Stimulated activated CD4-positive, alpha-beta T cell treated with anti-CD3 and anti-CD28 coated beads, Interleukin-2, amount 100 ng/mL, for 4 hours (primary cell): ENCODE data around the gene CNNM2.
"Not testable (repeated sequence)": the region's sequence is repeated elsewhere in the genome, so short reads cannot be mapped to it uniquely, and the experiment has no call there.

Experiments
- DNase-seq: peaks from one replicate; pipeline ENCODE4 v3.0.0-alpha.2; 2020; ENCODE audit warnings: low read depth

CNNM2 gene

GRCh38 chr10:102926842-102927241 is 8.7 kb downstream of the CNNM2 start:
- no peak for DNase-seq

- DNase-seq = no peak
Observed at GRCh38 chr10:102927311-102928010, 9.4 kb downstream of the CNNM2 start.

DNA sequence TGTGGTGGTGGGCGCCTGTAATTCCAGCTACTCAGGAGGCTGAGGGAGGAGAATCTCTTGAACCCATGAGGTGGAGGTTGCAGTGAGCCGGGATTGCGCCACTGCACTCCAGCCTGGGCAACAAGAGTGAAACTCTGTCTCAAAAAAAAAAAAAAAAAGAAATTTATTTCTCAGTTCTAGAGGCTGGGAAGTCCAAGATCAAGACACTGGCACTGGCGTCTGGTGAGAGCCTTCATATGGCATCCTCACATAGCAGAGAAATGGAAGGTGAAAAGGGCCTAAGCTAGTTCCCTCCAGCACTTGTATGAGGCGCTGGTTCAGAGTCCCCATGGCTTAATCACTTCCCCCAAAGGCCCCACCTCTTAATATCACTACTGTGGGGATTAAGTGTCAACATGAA is 10.3 kb downstream of the CNNM2 start:
- DNase-seq = not testable (repeated sequence)

DNA sequence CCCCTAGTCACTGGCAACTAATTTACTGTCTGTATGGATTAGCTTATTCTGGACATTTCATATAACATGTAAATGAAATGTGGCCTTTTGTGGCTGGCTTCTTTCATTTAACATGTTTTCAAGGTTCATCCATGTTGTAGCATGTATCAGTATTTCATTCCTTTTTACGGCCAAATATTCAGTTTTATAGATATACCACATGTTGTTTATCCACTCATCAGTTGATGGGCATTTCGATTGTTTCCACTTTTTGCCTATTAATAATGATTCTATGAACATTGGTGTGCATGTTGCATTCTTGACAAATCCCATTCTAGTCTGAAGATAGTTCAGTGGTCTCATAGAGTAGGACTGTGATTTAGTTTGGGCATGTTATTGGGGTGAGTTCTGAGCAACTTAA is 12.6 kb downstream of the CNNM2 start:
- no peak for DNase-seq

- DNase-seq = no peak
Observed at GRCh38 chr10:102931643-102932042, 13.5 kb downstream of the CNNM2 start.

DNA sequence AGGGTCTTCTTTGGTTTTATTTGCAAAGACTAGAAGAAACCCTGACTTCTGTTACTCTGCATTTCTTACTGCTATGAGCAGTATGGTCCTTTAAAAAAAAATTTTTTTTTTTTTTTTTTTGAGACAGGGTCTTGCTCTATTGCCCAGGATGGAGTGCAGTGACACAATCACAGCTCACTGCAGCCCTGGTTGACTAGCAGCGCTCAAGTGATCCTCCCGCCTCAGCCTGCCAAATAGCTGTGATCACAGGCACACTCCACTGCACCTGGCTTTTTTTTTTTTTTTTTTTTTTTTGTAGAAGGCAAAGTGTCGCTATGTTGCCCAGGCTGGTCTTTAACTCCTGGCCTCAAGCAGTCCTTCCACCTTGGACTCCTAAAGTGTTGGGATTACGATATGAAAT is 17.4 kb downstream of the CNNM2 start:
- DNase-seq = no peak

- DNase-seq = no peak
Observed at GRCh38 chr10:102935939-102936605, 18.0 kb downstream of the CNNM2 start.

GRCh38 chr10:102941401-102941800 is 23.3 kb downstream of the CNNM2 start:
- DNase-seq = no peak

GRCh38 chr10:102945449-102945848 is 27.4 kb downstream of the CNNM2 start:
- no peak for DNase-seq

- DNase-seq = no peak
Observed at GRCh38 chr10:102945962-102946361, 27.9 kb downstream of the CNNM2 start.

DNA sequence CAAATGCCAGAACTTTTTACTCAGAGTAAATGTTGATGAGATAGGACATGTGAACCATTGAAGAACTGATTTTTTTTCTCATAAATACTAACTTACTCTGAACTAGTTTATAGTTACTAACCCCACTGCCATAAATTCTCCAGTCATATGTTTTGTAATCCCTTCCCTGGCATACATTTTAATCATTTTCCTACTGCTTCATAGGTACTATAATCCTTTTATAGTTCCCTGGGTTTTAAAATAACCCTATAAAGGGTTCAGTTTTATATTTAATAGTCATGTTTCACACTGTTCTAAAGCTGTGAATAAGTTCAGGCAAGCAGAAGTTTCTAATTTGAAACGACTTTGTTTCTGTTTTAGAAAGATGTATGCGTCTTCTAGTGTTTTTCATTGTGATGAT is 28.9 kb downstream of the CNNM2 start:
- no peak for DNase-seq

GRCh38 chr10:102948176-102948575 is 30.1 kb downstream of the CNNM2 start:
- no peak for DNase-seq

DNA sequence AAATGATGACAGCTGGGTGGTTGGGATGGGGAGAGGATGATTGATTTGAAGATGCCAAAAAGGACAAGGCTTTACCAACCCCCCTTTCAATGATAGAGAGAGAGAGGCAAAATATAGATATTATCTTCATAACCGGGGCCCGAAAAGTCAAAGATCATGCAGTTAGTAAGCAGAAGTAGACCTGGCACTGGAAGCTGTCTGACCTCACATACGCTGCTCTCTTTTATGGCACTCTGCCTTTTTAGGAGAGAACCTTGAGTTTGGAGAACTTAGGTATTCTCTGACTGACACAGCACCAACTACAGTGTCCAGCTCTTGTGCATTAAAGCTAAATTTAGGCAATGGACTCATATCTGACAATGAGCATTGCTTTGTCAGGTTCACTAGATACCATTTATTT is 30.7 kb downstream of the CNNM2 start:
- DNase-seq = no peak

DNA sequence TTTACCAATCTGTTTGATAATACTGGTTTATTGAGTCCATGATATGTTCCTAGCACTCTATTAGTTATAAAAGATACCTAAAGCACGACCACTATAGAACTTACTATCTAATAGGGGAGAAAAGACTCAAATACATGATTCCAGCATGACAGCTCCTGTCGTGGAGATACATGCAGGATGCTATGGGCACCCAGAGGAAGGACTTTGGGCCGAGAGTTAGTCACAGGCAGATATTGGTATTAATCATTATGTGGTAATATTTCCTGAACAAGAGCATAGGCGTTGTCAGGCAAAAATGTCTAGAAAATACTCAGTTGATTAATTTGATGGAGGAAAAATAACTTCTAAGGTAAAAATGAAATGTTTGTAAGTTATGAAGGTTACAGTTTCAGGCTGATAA is 31.8 kb downstream of the CNNM2 start:
- DNase-seq = no peak

- DNase-seq = no peak
Observed at GRCh38 chr10:102951316-102951715, 33.2 kb downstream of the CNNM2 start.

DNA sequence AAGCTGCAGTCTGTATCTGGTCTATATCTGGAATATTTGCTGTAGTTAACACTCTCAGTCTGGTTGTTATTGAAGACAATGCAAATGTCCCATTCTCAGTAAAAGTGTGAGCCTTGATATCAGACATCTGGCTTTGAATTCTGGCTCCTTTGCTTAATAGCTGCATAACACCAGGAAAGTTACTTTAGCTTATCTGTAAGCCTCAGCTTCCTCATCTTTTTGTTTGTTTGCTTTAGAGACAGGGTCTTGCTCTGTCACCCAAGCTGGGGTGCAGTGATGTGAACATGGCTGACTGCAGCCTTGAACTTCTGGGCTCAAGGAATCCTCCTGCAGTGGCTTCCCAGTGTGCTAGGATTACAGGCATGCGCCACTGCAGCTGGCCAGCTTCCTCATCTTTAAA is 41.3 kb downstream of the CNNM2 start:
- DNase-seq = no peak

GRCh38 chr10:102960157-102960556 is 42.1 kb downstream of the CNNM2 start:
- DNase-seq = no peak

GRCh38 chr10:102962267-102962666 is 44.2 kb downstream of the CNNM2 start:
- no peak for DNase-seq

DNA sequence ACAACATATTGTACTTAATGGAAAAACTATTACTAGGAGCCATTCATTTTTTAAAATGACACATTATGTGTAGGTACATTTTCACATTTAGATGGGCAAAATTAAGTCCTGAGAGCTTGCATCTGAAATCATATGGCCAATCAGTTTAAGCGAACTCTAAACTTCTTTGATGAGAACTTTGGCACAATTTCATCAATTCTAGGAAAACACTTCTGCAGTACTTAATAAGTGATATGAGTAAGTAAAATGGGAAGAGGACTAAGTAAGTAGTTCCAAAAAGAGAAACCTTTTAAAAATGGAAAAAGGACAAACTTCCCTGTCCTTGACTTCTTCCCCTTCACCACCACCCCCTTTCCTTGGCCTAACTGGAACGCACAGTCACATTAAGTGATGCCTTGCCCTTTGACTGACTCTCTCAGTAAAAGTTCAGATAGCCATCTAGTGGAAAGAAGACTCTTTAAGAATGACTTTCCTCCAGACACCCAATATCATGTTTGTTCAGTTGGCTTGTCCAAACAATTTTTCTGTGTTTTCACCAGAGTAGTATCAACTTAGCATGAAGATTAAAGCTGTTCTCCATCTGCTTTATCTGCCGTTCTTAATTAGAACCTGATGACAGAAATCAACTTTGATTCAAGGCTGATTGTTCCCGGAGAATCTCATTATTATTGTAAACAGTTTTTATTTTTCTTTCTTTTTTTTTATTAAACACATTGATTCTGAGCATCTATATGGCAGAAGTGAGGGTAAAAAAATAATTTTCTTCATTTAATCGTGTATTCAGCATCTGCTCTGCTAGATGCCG is 45.1 kb downstream of the CNNM2 start:
- DNase-seq = no peak

DNA sequence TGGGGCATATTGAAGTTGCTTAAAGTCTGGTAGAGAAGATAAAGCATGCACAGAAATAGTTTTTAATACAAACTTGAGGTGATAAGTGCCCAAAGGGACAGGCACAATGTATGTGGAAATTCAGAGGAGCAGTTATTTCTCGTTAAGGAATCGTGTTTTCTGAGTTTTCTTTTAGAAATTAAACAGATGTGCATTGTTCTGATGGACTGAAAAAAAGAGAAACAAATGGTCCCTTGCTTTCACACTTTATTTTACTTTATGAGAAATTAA is 45.6 kb downstream of the CNNM2 start:
- DNase-seq = no peak

- DNase-seq = not testable (repeated sequence)
Observed at GRCh38 chr10:102964064-102964463, 46.0 kb downstream of the CNNM2 start.

GRCh38 chr10:102964713-102965112 is 46.6 kb downstream of the CNNM2 start:
- no peak for DNase-seq

- no peak for DNase-seq
Observed at GRCh38 chr10:102965311-102965851, 47.3 kb downstream of the CNNM2 start.
